Pancreas (tissue), 10 donors: ENCODE measurements around the gene CNTRL. TPM values are rescaled to one million over a fixed set of nuclear protein-coding genes. Genes with fewer than 3 reads are reported as not detected.

Experiments used
- ATAC-seq, 4 donors: fragments of 200-7000 bp; cut with Tn5 transposase; one replicate each; pipeline versions ENCODE4 v1.8.0 to v1.9.1; 2020; ENCODE audit warnings: mild to moderate bottlenecking in 4 of 4, moderate library complexity in 4 of 4
- DNase-seq, 6 donors: peaks; one replicate each; pipeline ENCODE4 v3.0.0-alpha.2; 2020
- FAIRE-seq: peaks from 2 replicates; lab custom pipeline; 2012; peaks lifted over from hg19 to GRCh38; lab: Jason Lieb, UNC
- H3K27ac ChIP-seq, 4 donors: fragments of 200-600 bp; sonication (generic); 1 replicate in 3 of 4; 2 replicates in 1 of 4; pipeline versions ENCODE4 v1.5.0 to v1.8.0; 2020
- H3K27me3 ChIP-seq, 4 donors: fragments of 200-600 bp; one replicate each; pipeline ENCODE4 v1.8.0; 2021
- H3K36me3 ChIP-seq, 3 donors: fragments of 200-600 bp; sonication (generic) in 1 of 3; one replicate each; pipeline versions ENCODE4 v1.5.0 to v1.8.0; 2020 to 2021
- H3K4me1 ChIP-seq, 3 donors: fragments of 200-600 bp; one replicate each; pipeline ENCODE4 v1.8.0; 2021
- H3K4me3 ChIP-seq, 4 donors: fragments of 200-600 bp; sonication (generic) in 2 of 4; one replicate each; pipeline versions ENCODE4 v1.5.0 to v1.8.0; 2020 to 2021
- H3K9me3 ChIP-seq, 4 donors: fragments of 200-600 bp; one replicate each; pipeline ENCODE4 v1.8.0; 2021
- WGBS, 2 donors: extraction: QIAGEN DNeasy Blood & Tissue Kit; methylation state at CpG; one replicate each; pipeline ENCODE4 v1.1.7; 2013; 5-methylcytosine and 5-hydroxymethylcytosine counted together
- intact Hi-C, 3 donors: fragments of 100-400 bp; cut with DNase I; formaldehyde crosslinking; loops; one replicate each; pipeline versions ENCODE4 v1.11.1 to v1.14.2; 2022
- polyA plus RNA-seq, 2 donors: library from polyadenylated mRNA; stranded (reverse); fragments of 200-250 nt; gene quantifications; one replicate each; pipeline ENCODE4 v1.2.3, GENCODE V29; 2013
- total RNA-seq, 6 donors: library from RNA; stranded (reverse); fragmentation: NEBNext Ultra II Directional in 4 of 6; extraction: Animal tissue kit (Norgen Biotek cat#: 25700) in 4 of 6; gene quantifications; one replicate each; pipeline versions ENCODE4 v1.2.1 to v1.2.4, GENCODE V29; 2021 to 2023
- TF ChIP-seq, protein P1 (sequence below), 4 donors: fragments of 200-600 bp; sonication (generic) in 3 of 4; IDR thresholded peaks; one replicate each; pipeline versions ENCODE4 v1.5.0 to v1.8.0; 2021; ENCODE audit warnings: antibody characterized with exemption in 4 of 4
- donor health status: healthy with polysubstance abuse.
- donor health status: DM: no; HTN: no; CAD: no; lungs with moderate emphysema.
- donor health status: DM: no; HTN: no; CAD: no.
- donor health status: control.
- donor health status: control.
- donor health status: Bipolar disorder and iron deficiency.
- donor health status: DM: yes; HTN: yes; CAD: no.
- donor health status: DM: no; HTN: no; CAD: no.
- donor health status: DM: no; HTN: no; CAD: no.
- donor health status: DM: yes; HTN: yes; CAD: no.

CNTRL gene
- total and polyA plus RNA-seq, 8 donors = 5.0 to 12.1 (median 6.5) TPM

DNA sequence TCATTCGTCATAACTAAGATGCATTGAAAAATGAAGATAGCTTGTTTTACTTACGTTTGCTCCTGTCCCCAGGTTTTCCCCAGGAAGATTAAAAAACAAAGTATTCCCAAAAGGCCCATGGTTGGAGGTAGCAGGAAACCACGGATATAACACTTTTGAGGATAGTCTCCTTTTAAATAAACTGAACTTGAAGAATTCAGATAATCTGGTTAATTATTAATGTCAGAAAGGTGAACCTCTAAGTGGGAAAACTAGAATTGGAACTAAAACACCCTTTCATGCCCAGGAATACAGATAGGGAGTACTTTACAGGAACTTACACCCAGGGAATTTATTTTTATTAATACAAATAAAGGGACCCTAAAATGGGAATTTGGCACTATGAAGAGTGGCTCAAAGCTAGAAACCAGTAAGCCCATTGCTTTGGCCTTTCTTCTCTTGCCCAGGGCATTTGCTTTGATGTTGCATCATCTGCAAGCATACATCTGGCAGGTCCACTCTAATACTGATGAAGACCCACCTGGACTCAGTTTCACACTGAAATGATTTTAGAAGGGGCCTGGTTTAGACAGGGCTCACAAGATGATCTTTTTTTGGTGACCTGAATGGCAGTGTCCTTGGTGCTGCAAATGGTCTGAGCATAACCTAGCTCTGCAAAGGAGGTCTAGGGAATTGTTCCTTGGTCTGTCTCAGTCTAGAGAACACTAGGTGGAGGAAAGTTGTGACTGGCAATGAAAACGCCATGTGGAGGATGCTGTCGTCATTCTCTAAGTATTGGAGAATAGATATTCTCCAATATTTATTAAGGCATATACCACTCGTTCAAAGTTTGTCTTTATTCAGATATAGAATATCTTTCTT lies 24.4 kb upstream of the CNTRL start, which contains the start of gene C5:
TSS of gene C5 (minus strand) at position 148 of the 861 bp plus-strand sequence. CDS start at position 119, 29 bp downstream.
- WGBS, 2 donors = 25 to 29% methylated on average over 6 of the region's 6 CpGs
- FAIRE-seq = no peak
- intact Hi-C loops = loop anchor here in 1 of 3 donors (10.0 kb wide), 1 partner anchor 66 kb away; no protein-coding TSS in a partner anchor

DNA sequence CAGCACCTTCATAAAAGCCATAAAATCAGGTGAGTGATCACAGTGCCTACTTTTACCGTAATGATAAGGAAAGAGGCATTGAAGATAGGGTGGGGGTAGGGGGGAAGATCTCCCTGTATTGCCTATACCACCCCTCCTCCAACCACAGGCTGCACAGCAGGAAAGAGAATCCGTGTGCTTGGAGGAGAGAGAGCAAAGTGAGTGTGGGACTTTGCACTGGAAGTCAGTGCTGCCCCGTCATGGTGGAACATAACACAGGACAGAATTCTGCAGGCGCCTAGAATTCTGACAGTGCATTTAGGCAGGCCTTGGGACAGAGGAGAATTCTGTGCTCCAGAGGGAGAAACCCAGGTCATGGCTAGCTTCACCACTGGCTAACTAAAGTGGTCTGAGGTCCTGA lies 21.2 kb upstream of the CNTRL start:
- no peaks in the 10 kb centered on the region for H3K27me3 ChIP-seq
- TF ChIP-seq, protein P1, sequence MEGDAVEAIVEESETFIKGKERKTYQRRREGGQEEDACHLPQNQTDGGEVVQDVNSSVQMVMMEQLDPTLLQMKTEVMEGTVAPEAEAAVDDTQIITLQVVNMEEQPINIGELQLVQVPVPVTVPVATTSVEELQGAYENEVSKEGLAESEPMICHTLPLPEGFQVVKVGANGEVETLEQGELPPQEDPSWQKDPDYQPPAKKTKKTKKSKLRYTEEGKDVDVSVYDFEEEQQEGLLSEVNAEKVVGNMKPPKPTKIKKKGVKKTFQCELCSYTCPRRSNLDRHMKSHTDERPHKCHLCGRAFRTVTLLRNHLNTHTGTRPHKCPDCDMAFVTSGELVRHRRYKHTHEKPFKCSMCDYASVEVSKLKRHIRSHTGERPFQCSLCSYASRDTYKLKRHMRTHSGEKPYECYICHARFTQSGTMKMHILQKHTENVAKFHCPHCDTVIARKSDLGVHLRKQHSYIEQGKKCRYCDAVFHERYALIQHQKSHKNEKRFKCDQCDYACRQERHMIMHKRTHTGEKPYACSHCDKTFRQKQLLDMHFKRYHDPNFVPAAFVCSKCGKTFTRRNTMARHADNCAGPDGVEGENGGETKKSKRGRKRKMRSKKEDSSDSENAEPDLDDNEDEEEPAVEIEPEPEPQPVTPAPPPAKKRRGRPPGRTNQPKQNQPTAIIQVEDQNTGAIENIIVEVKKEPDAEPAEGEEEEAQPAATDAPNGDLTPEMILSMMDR (IDR thresholded peaks at IDR 0.05) = no peak
- no peak overlapping the region for H3K4me3 ChIP-seq
- H3K4me1 ChIP-seq = peaks cover 0 to 46% (median 14%) of the 10 kb centered on the region in 3 donors
- peak in 2 of 6 donors; percentile 29 to 37 for DNase-seq
- no peaks in the 10 kb centered on the region for H3K36me3 ChIP-seq
- intact Hi-C loops = loop anchor here in 1 of 3 donors (10.0 kb wide), 1 partner anchor 69 kb away; no protein-coding TSS in a partner anchor
- no peaks in the 10 kb centered on the region for H3K9me3 ChIP-seq
- no peak overlapping the region for H3K27ac ChIP-seq
- ATAC-seq = peak; percentile 19 to 59 (median 56)
- FAIRE-seq = no peak
- 33 to 35% methylated on average over 4 of the region's 4 CpGs for WGBS, 2 donors

More for the DNA sequence above, 24.4 kb upstream of the CNTRL start, which contains the start of gene C5:
- Histone ChIP-seq H3K36me3 (no peaks in the 10 kb centered on the region), H3K27me3 (no peaks in the 10 kb centered on the region), H3K4me1 (peaks cover 0 to 61% (median 25%) of the 10 kb centered on the region in 3 donors), H3K27ac (peak within 1 kb of the TSS in 2 of 4 donors; percentile 30 to 50), H3K4me3 (peak within 1 kb of the TSS in 3 of 4 donors; percentile 1 to 38 (median 1)), H3K9me3 (no peaks in the 10 kb centered on the region)
- TF ChIP-seq, protein P1 (IDR thresholded peaks at IDR 0.05) = no peak
- DNase-seq = no peak
- peak; percentile 64 to 80 (median 70) for ATAC-seq

DNA sequence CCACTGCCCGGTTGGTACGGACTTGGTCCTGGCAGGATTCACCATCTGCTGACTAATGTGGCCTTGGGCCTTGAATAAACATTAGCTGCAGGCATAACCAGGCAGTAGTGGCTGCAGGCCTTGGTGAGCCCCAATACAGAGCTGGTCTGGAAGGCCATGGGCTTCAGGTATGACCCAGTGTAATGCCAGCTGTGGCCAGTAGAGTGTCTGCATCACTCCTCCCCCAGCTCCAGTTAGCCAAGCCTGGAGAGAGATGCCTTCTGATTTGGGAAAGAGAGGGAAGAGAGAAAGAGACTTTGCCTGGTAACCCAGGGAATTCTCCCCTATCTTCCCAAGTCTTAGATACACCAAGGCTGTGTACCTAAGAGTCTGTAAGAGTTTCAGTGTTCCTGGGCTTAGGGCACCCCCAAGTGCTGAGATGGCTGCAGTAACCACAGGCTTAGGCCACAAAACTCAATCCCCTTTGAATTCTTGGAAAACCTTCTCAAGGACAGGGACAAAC lies 19.1 kb upstream of the CNTRL start:
- WGBS, 2 donors = 24 to 31% methylated on average over 2 of the region's 2 CpGs
- Histone ChIP-seq H3K36me3 (no peaks in the 10 kb centered on the region), H3K4me3 (no peak overlapping the region), H3K27ac (peak overlapping the region in 1 of 4 donors; percentile 24), H3K9me3 (no peaks in the 10 kb centered on the region), H3K27me3 (no peaks in the 10 kb centered on the region), H3K4me1 (peaks cover 0 to 39% (median under 1%) of the 10 kb centered on the region in 3 donors)
- TF ChIP-seq, protein P1 (IDR thresholded peaks at IDR 0.05) = peak; percentile 46 to 54 (median 52)
- DNase-seq (peak; percentile 61 to 84 (median 70)), ATAC-seq (peak; percentile 90 to 93 (median 92)), FAIRE-seq (no peak)
- intact Hi-C loops = loop anchor here in 1 of 3 donors (10.0 kb wide), 1 partner anchor 71 kb away; no protein-coding TSS in a partner anchor

DNA sequence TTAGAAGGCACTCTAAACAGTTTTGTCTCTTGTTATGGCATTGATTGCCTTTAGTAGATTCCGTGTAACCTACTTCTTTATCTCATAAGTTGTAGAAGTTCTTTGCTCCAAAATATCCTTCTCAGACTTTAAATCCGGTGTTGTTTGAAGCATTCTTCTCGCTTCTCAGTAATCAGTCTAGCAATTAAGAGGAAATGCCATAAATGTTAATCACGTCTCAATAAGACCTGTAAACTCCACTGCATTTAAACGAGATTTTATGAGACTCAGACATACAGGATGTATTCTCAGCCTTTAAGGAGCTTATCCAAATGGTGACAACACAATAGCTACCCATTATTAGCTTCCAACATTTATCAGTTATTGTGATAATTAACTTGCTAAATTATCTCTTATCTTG lies 16.9 kb upstream of the CNTRL start:
- intact Hi-C loops = loop anchor here in 1 of 3 donors (10.0 kb wide), 1 partner anchor 73 kb away; no protein-coding TSS in a partner anchor
- no peak overlapping the region for H3K27ac ChIP-seq
- no peak for DNase-seq
- H3K4me1 ChIP-seq = peaks cover 0 to 21% (median 0%) of the 10 kb centered on the region in 3 donors
- H3K9me3 ChIP-seq = no peaks in the 10 kb centered on the region
- TF ChIP-seq, protein P1 (IDR thresholded peaks at IDR 0.05) = no peak
- no peak for ATAC-seq
- no peaks in the 10 kb centered on the region for H3K27me3 ChIP-seq
- 85 to 86% methylated on average over 5 of the region's 5 CpGs for WGBS, 2 donors
- no peaks in the 10 kb centered on the region for H3K36me3 ChIP-seq
- FAIRE-seq = no peak
- no peak overlapping the region for H3K4me3 ChIP-seq
